Transverse colon (tissue), 4 donors: ENCODE results near the gene CDKN2B-AS1. TPM values are rescaled to one million over a fixed set of nuclear protein-coding genes. Genes with fewer than 3 reads are reported as not detected.

Experiments
- DNase-seq: peaks from one replicate; pipeline ENCODE4 v3.0.0-alpha.2; 2019
- H3K27ac ChIP-seq, 4 donors: fragments of 200-600 bp; sonication (generic); 2 replicates each; pipeline ENCODE4 v1.5.1; 2016 to 2018; ENCODE audit warnings: inconsistent platforms in 4 of 4
- H3K27me3 ChIP-seq: fragments of 200-600 bp; sonication (generic); 2 replicates; pipeline ENCODE4 v1.5.1; 2017; ENCODE audit warnings: inconsistent platforms
- H3K36me3 ChIP-seq, 4 donors: fragments of 200-600 bp; sonication (generic); 2 replicates each; pipeline ENCODE4 v1.5.1; 2017 to 2019; ENCODE audit warnings: inconsistent platforms in 4 of 4
- H3K4me1 ChIP-seq, 4 donors: fragments of 200-600 bp; sonication (generic); 2 replicates each; pipeline ENCODE4 v1.5.1; 2017 to 2020; ENCODE audit warnings: inconsistent platforms in 4 of 4
- H3K4me3 ChIP-seq, 4 donors: fragments of 200-600 bp; sonication (generic); 1 replicate in 1 of 4; 2 replicates in 3 of 4; pipeline versions ENCODE4 v1.5.1 to v1.6.1; 2017 to 2019; ENCODE audit warnings: inconsistent platforms in 4 of 4
- H3K9me3 ChIP-seq, 2 donors: fragments of 200-600 bp; sonication (generic); 2 replicates each; pipeline ENCODE4 v1.5.1; 2017 to 2019; ENCODE audit warnings: inconsistent platforms in 2 of 2
- CTCF ChIP-seq, 5 experiments: fragments of 200-600 bp in 3 of 5; fragments of 450-650 bp in 2 of 5; sonication (generic) in 3 of 5; IDR thresholded peaks; 1 replicate in 2 of 5; 2 replicates in 3 of 5; pipeline ENCODE4 v1.5.1; 2016 to 2017; ENCODE audit warnings: antibody characterized with exemption in 5 of 5, inconsistent platforms in 3 of 5, mild to moderate bottlenecking in 2 of 5, moderate library complexity in 1 of 5
- EP300 ChIP-seq: sonication (generic); formaldehyde crosslinking; IDR thresholded peaks from one replicate; pipeline ENCODE4 v1.6.1; 2017; ENCODE audit warnings: antibody characterized with exemption, low read depth
- POLR2A ChIP-seq: fragments of 450-650 bp; IDR thresholded peaks from one replicate; pipeline ENCODE4 v1.6.1; 2016; ENCODE audit warnings: antibody characterized with exemption, mild to moderate bottlenecking, moderate library complexity
- POLR2AphosphoS5 ChIP-seq, 3 donors: sonication (generic); formaldehyde crosslinking; IDR thresholded peaks; one replicate each; pipeline ENCODE4 v1.6.1; 2016; ENCODE audit warnings: antibody characterized with exemption in 3 of 3
- WGBS, 2 donors: methylation state at CpG; one replicate each; pipeline ENCODE4 v1.1.5; 2018; ENCODE audit warnings: low coverage in 1 of 2; 5-methylcytosine and 5-hydroxymethylcytosine counted together
- in situ Hi-C, 4 donors: fragments of 200-750 bp; cut with MboI; loops; one replicate each; pipeline versions ENCODE4 v1.15.0 to v1.15.1; 2017; ENCODE audit warnings: low sequenced_read_pairs in 3 of 4, low pct_ligation_motif_present in 1 of 4, low pct_unique_long_range_greater_than_20kb in 1 of 4
- intact Hi-C: fragments of 100-400 bp; cut with DNase I; formaldehyde crosslinking; loops from one replicate; pipeline ENCODE4 v1.15.1; 2023; ENCODE audit warnings: low total_unique reads
- total RNA-seq, 4 donors: library from RNA; depleted of rRNA; stranded (reverse); fragments of >200 nt; gene quantifications; one replicate each; pipeline ENCODE4 v1.1.0, GENCODE V29; 2016

CDKN2B-AS1 gene
- total RNA-seq, 4 donors from 2014 or later, result 1.00 to 152 (median 46.0) TPM

GRCh38 chr9:21970800-21971640, 23.6 kb upstream of the CDKN2B-AS1 start:
- H3K4me1 ChIP-seq, result peaks cover 0 to 34% (median 16%) of the 10 kb centered on the region in 4 donors
- 19 to 25% methylated on average over 8 to 45 of the region's 45 CpGs for WGBS, 2 donors

GRCh38 chr9:21972361-21972760, 22.2 kb upstream of the CDKN2B-AS1 start:
- Histone ChIP-seq H3K27ac (no peak overlapping the region), H3K4me1 (peaks cover 0 to 34% (median 16%) of the 10 kb centered on the region in 4 donors), H3K36me3 (no peaks in the 10 kb centered on the region), H3K4me3 (no peak overlapping the region), H3K9me3 (no peaks in the 10 kb centered on the region), H3K27me3 (peaks cover 100% of the 10 kb centered on the region)
- TF ChIP-seq EP300, result no peak
- intact Hi-C loops, result no loop called here
- no peak for DNase-seq
- in situ Hi-C loops, result no loop called here

More at GRCh38 chr9:21970800-21971640, 23.6 kb upstream of the CDKN2B-AS1 start:
- Histone ChIP-seq H3K27ac (no peak overlapping the region), H3K9me3 (no peaks in the 10 kb centered on the region), H3K27me3 (peaks cover 100% of the 10 kb centered on the region), H3K36me3 (no peaks in the 10 kb centered on the region), H3K4me3 (no peak overlapping the region)
- TF ChIP-seq POLR2AphosphoS5 (IDR thresholded peaks at IDR 0.05) (no peak), EP300 (no peak), CTCF (IDR thresholded peaks at IDR 0.05) (no peak)
- intact Hi-C loops, result no loop called here
- DNase-seq, result no peak
- in situ Hi-C loops, result no loop called here

- Histone ChIP-seq H3K4me3 (peak overlapping the region; percentile 14 to 45 (median 24)), H3K36me3 (no peaks in the 10 kb centered on the region), H3K9me3 (no peaks in the 10 kb centered on the region), H3K27ac (no peak overlapping the region), H3K4me1 (peaks cover 0 to 26% (median 16%) of the 10 kb centered on the region in 4 donors), H3K27me3 (peaks cover 100% of the 10 kb centered on the region)
- intact Hi-C loops, result no loop called here
- TF ChIP-seq EP300, result no peak
- no peak for TF ChIP-seq CTCF (IDR thresholded peaks at IDR 0.05)
- 5 to 15% methylated on average over 9 to 21 of the region's 21 CpGs for WGBS, 2 donors
- no peak for DNase-seq
- in situ Hi-C loops, result no loop called here
These were observed 20.3 kb upstream of the CDKN2B-AS1 start for GRCh38 chr9:21974343-21974721.

- in situ Hi-C loops (loop anchor here in 2 of 4 donors (25.0 kb wide), 1 partner anchor 262 kb away; no protein-coding TSS in a partner anchor), intact Hi-C loops (no loop called here)
- WGBS, 2 donors, result 0 to 7% methylated on average over 11 to 39 of the region's 51 CpGs
- TF ChIP-seq POLR2A (no peak), CTCF (IDR thresholded peaks at IDR 0.05) (no peak), POLR2AphosphoS5 (IDR thresholded peaks at IDR 0.05) (no peak), EP300 (no peak)
- H3K27me3 ChIP-seq, result peaks cover 100% of the 10 kb centered on the region
- peak overlapping the region; percentile 14 to 45 (median 24) for H3K4me3 ChIP-seq
- peaks cover 0 to 26% (median 16%) of the 10 kb centered on the region in 4 donors for H3K4me1 ChIP-seq
- no peak for DNase-seq
- H3K27ac ChIP-seq, result no peak overlapping the region
- no peaks in the 10 kb centered on the region for H3K36me3 ChIP-seq
- no peaks in the 10 kb centered on the region for H3K9me3 ChIP-seq
These were observed 19.7 kb upstream of the CDKN2B-AS1 start for GRCh38 chr9:21974722-21975409.
